Liver (tissue), 9 donors: ENCODE measurements around the gene OSGIN1. TPM values are rescaled to one million over a fixed set of nuclear protein-coding genes. Genes with fewer than 3 reads are reported as not detected.
"Not testable (repeated sequence)": the region's sequence is repeated elsewhere in the genome, so short reads cannot be mapped to it uniquely, and the experiment has no call there.

Experiments
- DNase-seq: peaks from one replicate; pipeline ENCODE4 v3.0.0-alpha.2; 2017; ENCODE audit warnings: low spot score
- H3K27ac ChIP-seq, 2 donors: one replicate each; pipeline ENCODE4 v1.7.0; 2013; ENCODE audit warnings: inconsistent platforms in 2 of 2, low read length in 2 of 2, control low read depth in 1 of 2, low read depth in 1 of 2, mild to moderate bottlenecking in 1 of 2
- H3K27me3 ChIP-seq, 4 donors: one replicate each; pipeline versions ENCODE4 v1.6.1 to v1.7.0; 2013; ENCODE audit warnings: low read length in 3 of 4, inconsistent platforms in 1 of 4, mild to moderate bottlenecking in 1 of 4, moderate library complexity in 1 of 4; ENCODE audit not compliant: control insufficient read depth in 4 of 4, insufficient read depth in 4 of 4
- H3K36me3 ChIP-seq, 4 donors: one replicate each; pipeline versions ENCODE4 v1.6.1 to v1.7.0; 2013; ENCODE audit warnings: low read length in 3 of 4, mild to moderate bottlenecking in 3 of 4, low read depth in 1 of 4, moderate library complexity in 1 of 4; ENCODE audit not compliant: control insufficient read depth in 4 of 4, insufficient read depth in 3 of 4
- H3K4me1 ChIP-seq, 4 donors: one replicate each; pipeline versions ENCODE4 v1.6.1 to v1.7.0; 2013; ENCODE audit warnings: low read length in 3 of 4, mild to moderate bottlenecking in 3 of 4, moderate library complexity in 1 of 4; ENCODE audit not compliant: control insufficient read depth in 4 of 4, insufficient read depth in 4 of 4
- H3K4me3 ChIP-seq, 3 donors: one replicate each; pipeline versions ENCODE4 v1.6.1 to v1.7.0; 2013; ENCODE audit warnings: low read length in 3 of 3, control low read depth in 1 of 3, low read depth in 1 of 3, mild to moderate bottlenecking in 1 of 3
- H3K9ac ChIP-seq, 2 donors: one replicate each; pipeline ENCODE4 v1.7.0; 2013; ENCODE audit warnings: low read length in 2 of 2, mild to moderate bottlenecking in 2 of 2, moderate library complexity in 2 of 2, control low read depth in 1 of 2, low read depth in 1 of 2
- H3K9me3 ChIP-seq, 4 donors: one replicate each; pipeline versions ENCODE4 v1.6.1 to v1.7.0; 2013; ENCODE audit warnings: low read length in 3 of 4; ENCODE audit not compliant: control insufficient read depth in 4 of 4
- ATF3 ChIP-seq: IDR thresholded peaks from 2 replicates; pipeline ENCODE4 v1.6.1; 2016; ENCODE audit warnings: antibody characterized with exemption
- CTCF ChIP-seq: fragments of 150-350 bp; IDR thresholded peaks from 2 replicates; pipeline ENCODE4 v1.5.1; 2017; ENCODE audit warnings: improper control_type of control experiment, low read depth, low read length; ENCODE audit not compliant: missing input control
- EGR1 ChIP-seq, 2 donors: IDR thresholded peaks; 2 replicates each; pipeline ENCODE4 v1.6.1; 2016 to 2018; ENCODE audit warnings: antibody characterized with exemption in 2 of 2, low read depth in 2 of 2
- FOXA1 ChIP-seq: IDR thresholded peaks from 2 replicates; pipeline ENCODE4 v1.6.1; 2016; ENCODE audit warnings: antibody characterized with exemption
- FOXA2 ChIP-seq: IDR thresholded peaks from 2 replicates; pipeline ENCODE4 v1.6.1; 2016; ENCODE audit warnings: antibody characterized with exemption
- GABPA ChIP-seq, 2 donors: IDR thresholded peaks in 1 of 2; conservative IDR thresholded peaks in 1 of 2; 2 replicates each; pipeline ENCODE4 v1.6.1; 2016; ENCODE audit warnings: antibody characterized with exemption in 2 of 2, mild to moderate bottlenecking in 1 of 2, moderate library complexity in 1 of 2
- HNF4A ChIP-seq, 2 donors: conservative IDR thresholded peaks; 2 replicates each; pipeline ENCODE4 v1.6.1; 2016; ENCODE audit warnings: antibody characterized with exemption in 2 of 2, mild to moderate bottlenecking in 2 of 2
- JUND ChIP-seq, 2 donors: IDR thresholded peaks; 2 replicates each; pipeline ENCODE4 v1.6.1; 2016; ENCODE audit warnings: antibody characterized with exemption in 2 of 2
- MAX ChIP-seq: IDR thresholded peaks from 2 replicates; pipeline ENCODE4 v1.6.1; 2016; ENCODE audit warnings: antibody characterized with exemption
- NR2F2 ChIP-seq: IDR thresholded peaks from 2 replicates; pipeline ENCODE4 v1.6.1; 2016; ENCODE audit warnings: antibody characterized with exemption
- RAD21 ChIP-seq, 2 donors: IDR thresholded peaks; 2 replicates each; pipeline ENCODE4 v1.6.1; 2016; ENCODE audit warnings: antibody characterized with exemption in 2 of 2, mild to moderate bottlenecking in 2 of 2
- REST ChIP-seq: IDR thresholded peaks from 2 replicates; pipeline ENCODE4 v1.6.1; 2016; ENCODE audit warnings: antibody characterized with exemption, mild to moderate bottlenecking
- RXRA ChIP-seq, 2 donors: IDR thresholded peaks; 2 replicates each; pipeline ENCODE4 v1.6.1; 2017 to 2018; ENCODE audit warnings: antibody characterized with exemption in 2 of 2, mild to moderate bottlenecking in 1 of 2
- SP1 ChIP-seq: IDR thresholded peaks from 2 replicates; pipeline ENCODE4 v1.6.1; 2018; ENCODE audit warnings: antibody characterized with exemption, mild to moderate bottlenecking
- TAF1 ChIP-seq: conservative IDR thresholded peaks from 2 replicates; pipeline ENCODE4 v1.6.1; 2016; ENCODE audit warnings: antibody characterized with exemption, mild to moderate bottlenecking
- YY1 ChIP-seq: IDR thresholded peaks from 2 replicates; pipeline ENCODE4 v1.6.1; 2016; ENCODE audit warnings: antibody characterized with exemption, mild to moderate bottlenecking
- WGBS: extraction: QIAGEN DNeasy Blood & Tissue Kit; methylation state at CpG from one replicate; pipeline ENCODE4 v1.1.7; 2013; 5-methylcytosine and 5-hydroxymethylcytosine counted together
- polyA plus RNA-seq, 2 donors: library from polyadenylated mRNA; stranded (reverse) in 1 of 2; unstranded in 1 of 2; fragments of 200-250 nt in 1 of 2; fragments of >200 nt in 1 of 2; fragmentation: Nextera tagmentation in 1 of 2; extraction: Ambion mirVana in 1 of 2; gene quantifications; one replicate each; pipeline versions ENCODE4 v1.2.1 to v1.2.3, GENCODE V29; 2013 to 2015
- total RNA-seq, 2 donors: library from RNA; depleted of rRNA; stranded (reverse); fragments of >200 nt; gene quantifications; one replicate each; pipeline ENCODE4 v1.2.3, GENCODE V29; 2014
- donor health status: healthy.
- donor health status: healthy.
- donor health status: healthy.
- donor health status: healthy.
- donor health status: healthy.

Gene OSGIN1
- total and polyA plus RNA-seq, 4 donors = 7.1 to 90.4 (median 60.4) TPM

GRCh38 chr16:83940630-83941378, 12.2 kb upstream of the OSGIN1 start:
- TF ChIP-seq RAD21 (IDR thresholded peaks at IDR 0.05) (no peak), MAX (no peak), REST (no peak), ATF3 (no peak), JUND (IDR thresholded peaks at IDR 0.05) (no peak), TAF1 (no peak)
- Histone ChIP-seq H3K9me3 (no peaks in the 10 kb centered on the region), H3K27me3 (no peaks in the 10 kb centered on the region), H3K36me3 (peaks cover 0 to 5% (median 0%) of the 10 kb centered on the region in 4 donors), H3K4me1 (peaks cover 15 to 52% (median 44%) of the 10 kb centered on the region in 4 donors), H3K4me3 (no peak overlapping the region), H3K9ac (no peak overlapping the region), H3K27ac (no peak overlapping the region)
- no peak for DNase-seq
- 93% methylated on average over 28 of the region's 28 CpGs for WGBS

- WGBS = over 99% methylated on average over 9 of the region's 9 CpGs
- DNase-seq, H3K4me3 ChIP-seq, H3K27me3 ChIP-seq, H3K9ac ChIP-seq, H3K36me3 ChIP-seq, H3K27ac ChIP-seq, H3K9me3 ChIP-seq: not testable (repeated sequence)
- peaks cover 15 to 59% (median 51%) of the 10 kb centered on the region in 4 donors for H3K4me1 ChIP-seq
Observed at GRCh38 chr16:83941546-83941945, 11.5 kb upstream of the OSGIN1 start.

- H3K9me3 ChIP-seq = no peaks in the 10 kb centered on the region
- H3K4me1 ChIP-seq = peaks cover 17 to 65% (median 56%) of the 10 kb centered on the region in 4 donors
- peaks cover 0 to 5% (median 0%) of the 10 kb centered on the region in 4 donors for H3K36me3 ChIP-seq
- no peak for DNase-seq
- H3K27ac ChIP-seq = peak overlapping the region in 1 of 2 donors; percentile 82
- no peaks in the 10 kb centered on the region for H3K27me3 ChIP-seq
- H3K4me3 ChIP-seq = no peak overlapping the region
- 78% methylated on average over 14 of the region's 14 CpGs for WGBS
- no peak overlapping the region for H3K9ac ChIP-seq
- TF ChIP-seq FOXA2 (no peak), RAD21 (IDR thresholded peaks at IDR 0.05) (no peak), HNF4A (conservative IDR thresholded peaks at IDR 0.05) (no peak), YY1 (no peak), RXRA (IDR thresholded peaks at IDR 0.05) (no peak), JUND (IDR thresholded peaks at IDR 0.05) (no peak), REST (no peak), NR2F2 (no peak), GABPA (IDR thresholded peaks at IDR 0.05 in 1 of 2, conservative IDR thresholded peaks at IDR 0.05 in 1 of 2) (no peak), CTCF (no peak), ATF3 (no peak), FOXA1 (no peak), SP1 (no peak), EGR1 (IDR thresholded peaks at IDR 0.05; ENCODE audit: low read depth in 2 of 2) (no peak), TAF1 (no peak)
Observed at GRCh38 chr16:83942074-83942473, 11.0 kb upstream of the OSGIN1 start.
